Caki2 (cell line): ENCODE measurements around the gene HNRNPH1. TPM values are rescaled to one million over a fixed set of nuclear protein-coding genes. Genes with fewer than 3 reads are reported as not detected.

Source experiments
- DNase-seq: peaks from one replicate; pipeline ENCODE4 v3.0.0-alpha.2; 2015; ENCODE audit warnings: low read depth
- in situ Hi-C: cut with HindIII; loops from 2 replicates; pipeline ENCODE4 v1.10.0; 2016; ENCODE audit warnings: low sequenced_read_pairs, low pct_unique_long_range_greater_than_20kb, mixed read lengths
- total RNA-seq: library from RNA; depleted of rRNA; stranded (reverse); fragments of >200 nt; shearing (Covaris generic); gene quantifications from 2 replicates; pipeline ENCODE4 v1.2.3, GENCODE V29; 2014; ENCODE audit warnings: low replicate concordance

Gene HNRNPH1
- total RNA-seq, 1 experiment from 2014 or later: 52.9 TPM

DNA sequence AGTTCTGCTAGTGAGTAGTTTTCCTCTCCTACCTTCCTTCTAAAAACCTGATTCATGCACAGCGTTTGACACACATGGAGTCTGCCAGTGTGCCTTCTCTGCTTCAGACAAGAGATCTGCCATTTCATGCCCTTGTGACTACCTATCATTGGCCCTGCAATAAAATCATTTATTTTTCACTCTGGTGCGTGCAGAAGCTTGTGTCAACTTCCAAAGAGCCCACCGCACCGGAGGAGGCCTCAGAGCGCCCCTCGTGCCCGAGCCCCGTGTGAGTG is 13.7 kb downstream of the HNRNPH1 start:
- no peak for DNase-seq
- in situ Hi-C loops: no loop called here

DNA sequence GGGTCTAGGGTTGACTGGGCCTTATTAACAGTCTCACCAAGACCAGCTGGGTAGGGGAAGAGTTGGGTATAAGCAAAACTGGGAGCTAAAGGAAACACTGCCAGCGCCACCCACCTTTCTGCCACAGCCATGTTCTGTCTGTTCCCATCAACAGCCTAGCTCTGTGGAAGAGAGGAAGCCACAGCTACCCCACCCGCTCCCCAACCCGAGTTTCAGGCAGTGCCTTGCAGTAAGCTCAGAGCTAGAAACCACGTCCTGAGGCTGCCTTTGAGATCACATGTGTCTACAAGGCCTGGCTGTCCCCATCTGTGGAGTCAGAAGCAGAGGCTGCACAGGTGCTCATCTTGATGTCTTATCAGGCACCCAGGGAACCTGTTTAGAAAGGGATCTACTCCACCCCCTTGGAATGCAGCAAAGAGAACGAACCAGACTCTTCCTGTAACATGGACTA is 15.3 kb downstream of the HNRNPH1 start:
- no peak for DNase-seq
- in situ Hi-C loops: no loop called here

DNA sequence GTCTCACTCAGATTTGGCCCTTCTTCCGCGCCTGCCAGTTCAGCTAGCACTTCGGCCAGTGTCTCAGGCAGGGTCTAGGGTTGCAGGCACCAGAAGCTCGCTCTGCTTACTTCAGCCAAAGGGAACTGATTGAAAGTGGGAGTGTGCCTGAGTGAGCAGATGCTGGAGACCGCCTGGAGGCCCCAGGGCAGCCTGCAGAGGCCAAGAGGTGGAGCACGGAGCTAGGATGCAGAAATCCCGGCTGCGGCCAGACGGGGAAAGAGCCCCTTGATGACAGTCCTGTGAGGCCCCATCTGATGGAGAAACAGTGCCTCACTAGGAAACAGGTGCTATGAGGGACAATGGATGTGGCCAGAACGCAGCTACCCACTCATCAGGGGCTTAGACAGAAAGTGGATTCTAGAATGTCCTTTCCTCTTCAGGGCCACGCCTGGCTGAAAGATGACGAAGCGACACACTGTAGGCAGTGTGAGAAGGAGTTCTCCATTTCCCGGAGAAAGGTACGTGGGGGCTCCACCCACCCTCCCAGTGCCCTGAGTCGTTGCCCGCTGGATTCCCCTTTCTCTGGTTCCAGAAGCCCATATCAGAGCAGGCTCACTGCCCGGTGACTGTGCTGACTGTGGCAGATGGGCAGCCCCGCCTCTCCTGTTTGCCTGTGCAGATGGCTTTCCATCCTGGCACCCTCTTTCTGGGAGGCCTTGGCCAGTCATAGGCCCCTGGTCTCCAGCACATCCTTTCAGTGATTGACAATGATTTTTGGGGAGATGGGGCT is 16.1 kb downstream of the HNRNPH1 start:
- DNase-seq: no peak
- in situ Hi-C loops: no loop called here

DNA sequence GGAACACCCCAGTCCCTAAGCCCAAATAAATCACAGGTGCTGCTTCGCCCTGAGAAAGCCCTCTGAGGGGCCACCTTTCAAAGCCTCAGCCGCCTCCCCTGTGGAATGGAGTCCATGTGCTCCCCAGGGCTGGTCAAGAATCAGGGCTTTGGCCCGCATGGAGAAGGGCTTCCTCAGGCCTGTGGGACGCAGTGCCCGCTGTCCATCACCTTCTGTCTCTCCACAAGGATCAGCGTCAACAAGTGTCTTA is 16.6 kb downstream of the HNRNPH1 start:
- in situ Hi-C loops: no loop called here
- no peak for DNase-seq

DNA sequence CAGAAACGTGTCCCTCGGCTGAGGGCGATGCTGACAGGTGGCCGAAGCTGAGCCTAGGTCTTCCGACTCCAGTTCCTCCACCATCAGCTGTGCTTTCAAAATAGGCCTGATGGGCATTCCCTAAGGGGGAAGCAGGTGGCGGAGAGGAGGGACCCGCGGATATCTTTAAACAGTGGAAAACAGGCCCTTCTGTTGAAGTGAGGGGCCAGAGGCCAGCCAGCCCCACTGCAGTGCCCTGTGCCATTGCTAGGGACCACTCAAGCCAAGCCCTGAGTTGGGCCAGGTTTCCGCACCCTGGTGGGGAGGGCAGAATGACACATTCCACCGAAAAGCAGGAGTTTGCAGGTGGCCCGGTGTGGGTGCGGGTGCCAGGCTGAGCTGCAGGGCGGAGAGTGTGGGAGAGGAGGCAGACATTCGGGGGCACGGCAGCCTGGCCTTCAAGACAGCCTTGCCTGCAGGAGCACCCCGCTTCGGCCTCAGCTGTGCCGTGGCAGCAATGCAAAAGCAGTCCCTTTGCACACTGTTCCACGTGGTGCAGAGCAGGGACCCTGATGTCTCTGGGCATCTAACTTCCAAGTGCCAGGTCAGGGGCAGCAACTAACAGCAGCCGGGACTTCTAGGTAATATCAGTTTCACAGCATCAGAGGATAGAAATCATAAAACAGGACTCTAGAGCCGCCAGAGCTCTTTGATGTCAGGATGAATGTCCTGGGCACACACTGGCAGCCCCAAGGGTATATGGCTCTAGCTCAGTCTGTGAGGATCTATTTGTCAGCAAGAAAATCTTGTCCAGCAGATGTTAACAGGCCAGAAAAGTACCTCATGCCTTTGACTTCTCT is 17.2 kb downstream of the HNRNPH1 start:
- DNase-seq: no peak
- in situ Hi-C loops: no loop called here

DNA sequence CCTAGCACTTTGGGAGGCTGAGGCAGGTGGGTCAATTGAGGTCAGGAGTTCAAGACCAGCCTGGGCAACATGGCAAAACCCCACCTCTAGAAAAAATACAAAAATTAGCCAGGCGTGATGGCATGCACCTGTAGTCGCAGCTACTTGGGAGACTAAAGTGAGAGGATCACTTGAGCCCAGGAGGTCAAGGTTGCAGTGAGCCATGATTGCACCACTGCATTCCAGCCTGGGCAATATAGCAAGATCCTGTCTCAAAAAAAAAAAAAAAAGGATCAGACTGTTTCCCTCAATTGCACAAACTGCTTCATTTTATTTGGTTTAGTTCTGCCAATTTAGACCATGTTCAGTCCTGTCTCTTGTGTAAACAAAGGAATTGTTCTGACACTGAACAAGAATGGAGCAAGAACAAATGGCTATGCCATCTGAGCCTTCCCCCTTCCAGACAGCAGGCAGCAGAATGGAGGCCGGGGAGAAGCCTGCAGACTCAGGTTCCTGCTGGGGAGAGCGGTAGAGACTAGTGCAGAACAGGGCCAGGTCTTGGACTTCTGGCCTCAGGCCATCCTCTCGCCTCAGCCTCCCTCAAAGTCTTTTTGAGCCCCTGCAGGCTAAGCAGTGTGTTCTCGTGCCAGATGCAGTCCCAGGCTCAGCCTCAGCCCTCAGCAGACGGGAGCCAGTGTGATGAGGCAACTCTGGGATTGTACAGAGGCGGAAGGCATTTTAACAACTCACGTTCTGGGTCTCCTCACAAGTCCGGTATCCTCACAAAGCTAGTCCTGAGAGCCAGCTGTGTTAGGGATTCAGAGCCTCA is 18.2 kb downstream of the HNRNPH1 start:
- DNase-seq: no peak
- in situ Hi-C loops: no loop called here

DNA sequence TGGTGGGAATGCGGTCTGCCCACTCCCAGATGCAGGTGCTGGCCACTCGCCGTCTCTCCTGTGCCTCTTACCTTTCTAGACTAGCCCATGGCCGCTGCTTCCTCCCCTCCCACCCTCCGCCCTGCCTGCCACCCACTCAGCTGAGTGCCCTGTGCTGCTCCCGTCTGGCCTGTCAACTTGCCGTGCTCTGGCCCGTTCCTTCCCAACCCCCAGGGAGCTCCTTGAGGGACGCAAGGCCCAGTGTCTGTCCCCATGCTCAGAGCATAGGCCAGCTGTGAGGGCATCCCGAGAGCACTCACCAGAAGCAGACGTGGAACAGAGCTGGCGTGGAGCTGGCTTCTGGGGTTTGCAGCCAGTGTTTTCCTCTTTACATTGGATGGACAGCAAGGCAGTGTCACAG is 20.2 kb downstream of the HNRNPH1 start:
- no peak for DNase-seq
- in situ Hi-C loops: no loop called here

DNA sequence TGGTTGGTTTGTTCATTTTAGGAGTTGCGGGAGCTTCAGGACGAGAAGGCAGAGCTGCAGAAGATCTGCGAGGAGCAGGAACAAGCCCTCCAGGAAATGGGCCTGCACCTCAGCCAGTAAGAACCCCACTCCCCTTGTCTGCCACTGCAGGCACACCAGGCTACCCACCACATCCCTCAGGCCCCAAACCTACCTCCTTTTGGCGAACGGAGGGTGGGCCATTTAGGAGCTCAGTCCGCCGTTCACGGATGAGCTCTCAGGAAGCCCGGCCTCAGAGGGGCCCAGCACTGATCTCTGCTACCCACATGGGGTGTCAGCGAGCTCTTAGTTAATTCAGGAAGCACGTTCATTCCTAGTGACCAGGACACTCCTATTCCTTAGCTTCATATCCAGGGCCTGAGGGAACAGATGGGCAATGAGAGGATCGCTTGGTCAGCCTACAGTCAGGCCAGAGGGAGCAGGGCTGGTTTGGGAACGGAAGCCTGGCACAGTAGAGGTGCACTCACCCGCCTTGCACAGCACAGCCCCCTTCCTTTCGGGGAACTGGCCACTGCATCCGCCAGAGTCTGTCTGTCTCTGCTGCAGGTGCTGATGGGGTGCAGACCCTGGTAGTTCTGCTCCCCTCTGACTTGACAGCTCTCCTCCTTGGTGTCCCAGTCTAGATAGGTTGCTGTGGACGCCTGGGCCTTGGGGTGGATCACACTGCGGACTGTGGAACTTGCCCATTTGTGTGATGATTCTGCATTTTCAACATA is 21.4 kb downstream of the HNRNPH1 start:
- DNase-seq: no peak
- in situ Hi-C loops: no loop called here

DNA sequence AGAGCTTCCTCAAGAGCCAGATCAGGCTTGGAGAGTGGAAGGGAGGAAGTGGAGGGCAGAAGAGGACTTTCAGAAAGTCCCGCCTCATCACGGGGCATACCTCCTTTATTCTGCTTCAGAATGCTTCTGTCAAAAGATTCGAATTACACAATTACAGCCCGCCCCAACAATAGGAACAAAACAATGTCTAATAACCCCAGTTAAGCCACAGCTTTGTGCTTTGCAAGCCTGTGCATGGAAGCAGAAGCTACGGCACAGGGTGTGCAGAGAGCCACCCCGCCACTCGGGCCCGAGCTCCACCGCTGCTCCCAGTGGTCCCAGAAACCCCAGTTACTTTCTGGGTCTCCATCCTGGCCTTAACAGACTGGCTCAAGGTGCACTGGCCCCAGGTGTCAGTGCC is 23.5 kb downstream of the HNRNPH1 start:
- in situ Hi-C loops: no loop called here
- DNase-seq: no peak

DNA sequence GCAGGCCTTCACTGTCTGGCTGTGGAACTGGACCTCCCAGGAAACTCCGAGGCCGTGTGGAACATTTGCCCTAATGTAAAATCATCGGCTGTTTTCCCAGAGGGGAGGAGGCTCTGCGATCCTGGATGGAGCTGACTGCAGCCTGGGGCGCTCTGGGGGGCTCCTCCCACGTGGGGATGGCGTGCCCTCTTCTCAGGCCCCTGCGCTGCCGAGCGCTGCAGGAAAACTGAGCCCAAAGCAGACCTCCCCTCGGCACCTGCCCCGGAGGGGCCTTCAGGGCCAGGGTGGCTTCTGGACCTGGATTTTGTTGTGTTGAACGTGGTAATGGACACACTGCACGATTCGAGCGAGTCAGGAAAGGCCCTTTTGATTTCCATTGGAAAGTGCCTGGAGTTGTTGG is 23.9 kb downstream of the HNRNPH1 start:
- DNase-seq: no peak
- in situ Hi-C loops: no loop called here

DNA sequence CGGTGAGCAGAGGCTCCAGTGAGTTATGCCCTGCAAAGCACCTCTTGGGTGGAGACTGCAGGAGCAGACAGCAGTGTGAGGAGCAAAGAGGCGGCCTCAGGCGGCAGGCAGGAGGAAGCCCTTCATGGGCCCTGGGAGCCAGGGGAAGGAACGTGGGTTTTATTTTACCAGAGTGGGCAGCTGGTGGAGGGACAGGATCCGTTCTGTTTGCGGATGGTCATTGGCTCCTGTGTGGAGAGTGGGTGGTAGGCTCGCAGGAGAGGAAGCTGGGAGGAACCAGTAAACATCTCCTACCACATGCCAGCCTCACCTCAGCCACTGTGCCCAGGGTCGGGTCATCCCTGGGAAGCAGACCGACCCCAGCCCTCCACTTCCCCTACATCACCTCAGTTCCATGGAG is 24.4 kb downstream of the HNRNPH1 start:
- no peak for DNase-seq
- in situ Hi-C loops: no loop called here

DNA sequence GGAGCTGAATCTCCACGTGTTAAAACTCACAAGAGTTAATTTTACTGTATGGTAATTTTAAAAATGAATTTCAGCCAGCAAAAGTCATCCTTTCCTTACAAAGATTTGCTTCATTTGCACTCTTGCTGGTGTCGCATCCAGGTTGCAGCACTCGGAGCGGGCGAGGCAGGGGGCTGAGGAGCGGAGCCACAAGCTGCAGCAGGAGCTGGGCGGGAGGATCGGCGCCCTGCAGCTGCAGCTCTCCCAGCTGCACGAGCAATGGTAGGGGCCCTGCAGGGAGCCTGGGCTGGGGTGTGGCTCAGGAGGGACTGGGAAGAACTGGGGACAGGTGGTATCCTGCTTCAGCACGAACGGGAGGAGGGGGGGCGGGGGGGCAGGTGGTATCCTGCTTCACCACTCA is 27.1 kb downstream of the HNRNPH1 start:
- in situ Hi-C loops: no loop called here
- no peak for DNase-seq

DNA sequence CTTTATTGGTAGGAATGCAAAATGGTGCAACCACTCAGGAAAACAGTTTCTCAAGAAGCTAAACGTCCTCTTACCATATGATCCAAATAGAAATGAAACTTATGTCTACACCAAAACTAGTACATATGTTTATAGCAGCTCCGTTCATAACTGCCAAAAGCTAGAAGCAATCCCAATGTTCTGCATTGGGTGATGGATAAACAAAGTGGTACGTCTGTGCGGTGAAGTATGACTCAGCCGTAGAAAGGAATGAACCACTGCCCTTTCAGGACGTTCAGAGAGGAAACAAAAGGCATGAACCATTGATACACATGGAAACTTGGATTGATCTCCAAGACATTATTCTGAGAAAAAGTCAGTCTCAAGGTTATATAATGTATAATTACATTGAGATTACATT is 27.6 kb downstream of the HNRNPH1 start:
- no peak for DNase-seq
- in situ Hi-C loops: no loop called here

DNA sequence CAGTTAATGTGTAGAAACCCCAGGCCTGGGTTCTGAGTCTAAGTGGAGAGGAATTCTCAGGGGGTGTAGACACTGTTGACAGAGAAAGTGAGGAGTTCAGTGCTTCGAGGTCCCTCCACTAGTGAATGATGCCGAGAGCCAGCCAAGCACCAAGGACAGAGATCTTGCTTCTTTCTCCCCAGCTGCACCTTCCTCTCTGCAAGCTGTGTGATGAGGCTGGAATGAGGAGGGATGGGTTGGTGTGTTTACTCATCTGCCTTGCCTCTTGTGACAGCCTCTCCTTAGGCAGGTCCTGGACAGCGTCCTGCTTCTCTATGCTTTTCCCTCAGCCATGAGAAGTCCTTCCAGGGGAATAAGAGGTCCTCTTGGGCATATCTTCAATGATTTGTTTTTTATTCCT is 35.3 kb downstream of the HNRNPH1 start:
- no peak for DNase-seq
- in situ Hi-C loops: no loop called here

DNA sequence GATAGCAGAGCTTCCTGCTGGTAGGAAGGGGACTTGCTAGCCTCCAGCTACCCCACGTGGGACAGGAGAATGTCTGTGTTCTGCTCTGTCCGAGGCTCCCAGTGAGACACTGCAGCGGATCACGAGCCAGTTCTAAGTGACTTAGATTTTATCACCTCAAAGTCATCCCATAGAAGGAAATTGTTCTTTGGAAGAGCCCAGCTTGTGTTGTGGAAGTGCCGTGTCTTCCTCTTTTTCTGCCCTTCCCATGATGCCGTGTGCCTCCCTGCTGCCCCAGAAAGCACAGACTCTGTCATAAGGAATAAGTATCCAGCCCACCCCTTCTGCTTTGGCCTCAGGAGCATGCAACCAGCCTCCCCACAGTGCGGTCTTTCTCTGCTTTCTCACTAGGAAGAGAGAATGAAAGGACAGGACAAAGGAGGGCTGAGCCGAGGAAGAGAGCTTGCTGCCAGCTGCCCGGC is 37.5 kb downstream of the HNRNPH1 start:
- in situ Hi-C loops: no loop called here
- no peak for DNase-seq

DNA sequence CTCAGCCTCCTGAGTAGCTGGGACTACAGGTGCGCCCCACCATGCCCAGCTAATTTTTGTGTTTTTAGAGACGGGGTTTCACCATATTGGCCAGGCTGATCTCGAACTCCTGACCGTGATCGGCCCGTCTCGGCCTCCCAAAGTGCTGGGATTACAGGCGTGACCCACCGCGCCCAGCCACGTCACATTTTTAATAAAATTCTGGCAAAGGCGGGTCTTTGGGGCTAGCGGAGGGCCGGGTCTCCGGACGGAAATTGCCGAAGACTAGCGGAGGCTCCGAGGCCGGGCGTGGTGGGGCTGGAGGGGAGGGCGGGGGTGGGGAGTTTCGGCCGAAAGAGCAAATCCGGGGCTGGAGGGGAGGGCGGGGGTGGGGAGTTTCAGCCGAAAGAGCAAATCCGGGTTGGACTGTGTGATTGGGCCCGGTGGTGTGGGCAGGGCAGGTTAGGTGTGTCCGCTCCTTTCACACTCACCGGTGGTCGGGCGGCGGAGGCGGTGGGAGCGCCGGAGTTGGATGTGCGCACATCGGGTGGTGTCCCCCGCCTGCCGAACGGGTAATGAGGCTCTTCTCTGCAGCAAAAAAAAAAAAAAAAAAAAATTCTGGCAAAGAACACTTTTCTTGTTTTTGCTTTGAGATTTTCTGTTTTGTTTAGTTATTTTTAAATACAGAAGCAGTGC is 46.0 kb downstream of the HNRNPH1 start:
- in situ Hi-C loops: no loop called here
- no peak for DNase-seq

DNA sequence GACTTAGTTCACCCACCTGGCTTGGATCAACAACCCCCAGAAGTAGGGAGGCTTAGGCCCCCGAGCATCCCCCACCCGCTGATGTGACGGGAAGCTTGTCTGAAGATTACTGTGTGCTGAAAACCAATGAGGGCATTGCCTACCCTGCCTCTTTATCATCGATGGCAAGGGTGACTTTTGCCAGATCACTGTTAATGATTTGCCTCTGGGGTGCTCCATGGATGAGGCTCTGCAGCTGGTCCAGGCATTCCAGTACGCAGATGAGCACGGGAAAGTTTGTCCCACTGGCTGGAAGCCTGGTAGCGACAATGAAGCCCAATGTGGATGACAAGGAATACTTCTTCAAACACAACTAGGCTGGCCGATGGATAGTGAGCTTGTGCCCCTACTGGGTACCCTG is 51.1 kb downstream of the HNRNPH1 start:
- in situ Hi-C loops: no loop called here
- DNase-seq: no peak

DNA sequence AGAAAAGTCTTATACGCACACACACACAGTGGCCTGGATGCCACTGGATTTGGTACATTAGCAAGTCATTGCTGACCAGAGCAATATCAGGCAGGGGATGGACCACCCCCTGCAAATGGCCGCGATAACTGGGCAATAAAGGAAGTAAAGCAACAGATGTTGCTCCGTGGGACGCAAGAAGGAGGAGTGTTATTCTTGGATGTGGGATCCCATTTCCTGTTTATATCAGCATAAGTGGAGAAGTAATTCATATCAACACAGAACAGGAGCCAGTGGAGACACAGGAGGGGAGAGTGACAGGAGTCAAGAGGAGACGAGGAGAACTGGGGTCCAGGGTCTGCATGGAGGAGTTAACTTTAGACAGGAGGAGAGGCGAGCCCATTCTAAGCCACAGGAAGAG is 54.8 kb downstream of the HNRNPH1 start:
- no peak for DNase-seq
- in situ Hi-C loops: no loop called here
